ENCODE measurements around the gene C4A.
A peak's percentile ranks its signal among the peaks of the same experiment; 100 is the strongest.
"Not testable (repeated sequence)": the region's sequence is repeated elsewhere in the genome, so short reads cannot be mapped to it uniquely, and the experiment has no call there.

C4A gene

DNA sequence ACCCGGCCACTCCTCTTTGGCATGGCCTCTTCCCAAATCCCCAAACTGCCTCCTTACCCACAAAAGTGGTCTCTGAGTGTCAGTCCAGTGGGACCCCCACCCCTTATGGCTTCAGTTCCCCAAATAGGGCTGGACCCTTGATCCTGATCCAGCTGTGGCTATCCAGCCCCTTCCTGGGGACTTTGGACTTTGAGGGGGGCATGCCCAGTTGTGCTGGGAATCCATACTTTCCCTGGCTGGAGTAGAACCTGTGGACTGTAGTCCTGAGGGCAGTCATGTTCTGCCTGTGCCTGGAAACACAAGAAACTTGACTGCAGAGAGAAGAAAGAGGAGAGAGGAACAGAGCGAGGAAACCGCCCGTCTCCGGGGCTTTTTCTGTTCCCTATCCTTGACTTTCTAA is 55.3 kb downstream of the C4A start:
- DNase-seq: not testable (repeated sequence)

- not testable (repeated sequence) for DNase-seq
These were observed 56.0 kb downstream of the C4A start, which contains the start of gene CYP21A2 for GRCh38 chr6:32037598-32038524. Gene CYP21A2, plus strand, starts transcription at chr6:32038415. Its CDS starts 8 bp downstream, at chr6:32038423.

DNA sequence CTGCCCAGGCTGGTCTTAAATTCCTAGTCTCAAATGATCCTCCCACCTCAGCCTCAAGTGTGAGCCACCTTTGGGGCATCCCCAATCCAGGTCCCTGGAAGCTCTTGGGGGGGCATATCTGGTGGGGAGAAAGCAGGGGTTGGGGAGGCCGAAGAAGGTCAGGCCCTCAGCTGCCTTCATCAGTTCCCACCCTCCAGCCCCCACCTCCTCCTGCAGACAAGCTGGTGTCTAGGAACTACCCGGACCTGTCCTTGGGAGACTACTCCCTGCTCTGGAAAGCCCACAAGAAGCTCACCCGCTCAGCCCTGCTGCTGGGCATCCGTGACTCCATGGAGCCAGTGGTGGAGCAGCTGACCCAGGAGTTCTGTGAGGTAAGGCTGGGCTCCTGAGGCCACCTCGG is 57.0 kb downstream of the C4A start:
- not testable (repeated sequence) for DNase-seq

DNA sequence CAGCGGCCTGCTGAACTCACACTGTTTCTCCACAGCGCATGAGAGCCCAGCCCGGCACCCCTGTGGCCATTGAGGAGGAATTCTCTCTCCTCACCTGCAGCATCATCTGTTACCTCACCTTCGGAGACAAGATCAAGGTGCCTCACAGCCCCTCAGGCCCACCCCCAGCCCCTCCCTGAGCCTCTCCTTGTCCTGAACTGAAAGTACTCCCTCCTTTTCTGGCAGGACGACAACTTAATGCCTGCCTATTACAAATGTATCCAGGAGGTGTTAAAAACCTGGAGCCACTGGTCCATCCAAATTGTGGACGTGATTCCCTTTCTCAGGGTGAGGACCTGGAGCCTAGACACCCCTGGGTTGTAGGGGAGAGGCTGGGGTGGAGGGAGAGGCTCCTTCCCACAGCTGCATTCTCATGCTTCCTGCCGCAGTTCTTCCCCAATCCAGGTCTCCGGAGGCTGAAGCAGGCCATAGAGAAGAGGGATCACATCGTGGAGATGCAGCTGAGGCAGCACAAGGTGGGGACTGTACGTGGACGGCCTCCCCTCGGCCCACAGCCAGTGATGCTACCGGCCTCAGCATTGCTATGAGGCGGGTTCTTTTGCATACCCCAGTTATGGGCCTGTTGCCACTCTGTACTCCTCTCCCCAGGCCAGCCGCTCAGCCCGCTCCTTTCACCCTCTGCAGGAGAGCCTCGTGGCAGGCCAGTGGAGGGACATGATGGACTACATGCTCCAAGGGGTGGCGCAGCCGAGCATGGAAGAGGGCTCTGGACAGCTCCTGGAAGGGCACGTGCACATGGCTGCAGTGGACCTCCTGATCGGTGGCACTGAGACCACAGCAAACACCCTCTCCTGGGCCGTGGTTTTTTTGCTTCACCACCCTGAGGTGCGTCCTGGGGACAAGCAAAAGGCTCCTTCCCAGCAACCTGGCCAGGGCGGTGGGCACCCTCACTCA is 57.7 kb downstream of the C4A start:
- DNase-seq: not testable (repeated sequence)

DNA sequence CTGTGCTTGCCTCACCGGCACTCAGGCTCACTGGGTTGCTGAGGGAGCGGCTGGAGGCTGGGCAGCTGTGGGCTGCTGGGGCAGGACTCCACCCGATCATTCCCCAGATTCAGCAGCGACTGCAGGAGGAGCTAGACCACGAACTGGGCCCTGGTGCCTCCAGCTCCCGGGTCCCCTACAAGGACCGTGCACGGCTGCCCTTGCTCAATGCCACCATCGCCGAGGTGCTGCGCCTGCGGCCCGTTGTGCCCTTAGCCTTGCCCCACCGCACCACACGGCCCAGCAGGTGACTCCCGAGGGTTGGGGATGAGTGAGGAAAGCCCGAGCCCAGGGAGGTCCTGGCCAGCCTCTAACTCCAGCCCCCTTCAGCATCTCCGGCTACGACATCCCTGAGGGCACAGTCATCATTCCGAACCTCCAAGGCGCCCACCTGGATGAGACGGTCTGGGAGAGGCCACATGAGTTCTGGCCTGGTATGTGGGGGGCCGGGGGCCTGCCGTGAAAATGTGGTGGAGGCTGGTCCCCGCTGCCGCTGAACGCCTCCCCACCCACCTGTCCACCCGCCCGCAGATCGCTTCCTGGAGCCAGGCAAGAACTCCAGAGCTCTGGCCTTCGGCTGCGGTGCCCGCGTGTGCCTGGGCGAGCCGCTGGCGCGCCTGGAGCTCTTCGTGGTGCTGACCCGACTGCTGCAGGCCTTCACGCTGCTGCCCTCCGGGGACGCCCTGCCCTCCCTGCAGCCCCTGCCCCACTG is 58.6 kb downstream of the C4A start:
- not testable (repeated sequence) for DNase-seq

DNA sequence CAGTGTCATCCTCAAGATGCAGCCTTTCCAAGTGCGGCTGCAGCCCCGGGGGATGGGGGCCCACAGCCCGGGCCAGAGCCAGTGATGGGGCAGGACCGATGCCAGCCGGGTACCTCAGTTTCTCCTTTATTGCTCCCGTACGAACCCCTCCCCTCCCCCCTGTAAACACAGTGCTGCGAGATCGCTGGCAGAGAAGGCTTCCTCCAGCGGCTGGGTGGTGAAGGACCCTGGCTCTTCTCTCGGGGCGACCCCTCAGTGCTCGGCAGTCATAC is 59.1 kb downstream of the C4A start:
- DNase-seq: not testable (repeated sequence)

GRCh38 chr6:32041385-32041784 is 59.5 kb downstream of the C4A start:
- not testable (repeated sequence) for DNase-seq

- not testable (repeated sequence) for DNase-seq
These were observed 60.4 kb downstream of the C4A start for GRCh38 chr6:32042276-32042675.

DNA sequence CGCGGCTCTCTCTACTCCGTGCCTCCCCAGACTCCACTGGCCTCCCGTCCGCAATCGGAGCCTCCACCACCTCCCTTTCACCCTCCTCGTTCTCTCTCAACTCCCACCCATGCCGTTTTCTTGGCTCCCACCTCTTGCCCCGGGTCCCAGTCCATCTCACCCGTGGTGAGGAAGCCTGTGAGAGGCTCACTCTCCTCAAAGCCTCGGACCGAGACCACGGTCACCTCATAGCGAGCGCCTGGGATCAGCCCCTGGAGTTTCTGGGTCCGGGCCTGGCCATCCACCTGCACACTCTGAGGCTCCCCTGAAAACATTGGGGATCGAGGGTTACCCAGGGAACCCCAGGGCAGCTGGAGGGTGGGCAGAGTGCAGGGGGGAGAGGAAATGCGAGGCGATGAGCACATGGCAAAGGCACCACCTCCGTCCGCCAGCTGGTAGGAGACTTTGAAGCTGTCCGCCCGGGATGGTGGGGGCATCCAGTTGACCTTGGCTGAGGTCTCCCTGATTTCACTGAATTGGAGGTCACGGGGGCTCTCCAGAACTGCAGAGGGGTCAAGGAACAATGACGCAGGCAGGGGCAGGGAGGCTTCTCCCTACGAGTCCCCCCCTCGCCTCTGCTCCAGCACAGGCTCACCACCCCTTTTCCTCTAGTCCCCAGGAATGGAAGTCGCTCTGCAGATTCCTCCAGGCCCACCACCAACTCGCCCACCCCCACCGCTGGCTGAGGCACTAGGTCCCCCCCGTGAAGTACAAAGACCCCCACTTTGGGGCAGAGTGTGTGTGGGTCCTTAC is 61.9 kb downstream of the C4A start:
- DNase-seq: not testable (repeated sequence)

- DNase-seq: not testable (repeated sequence)
These were observed 63.1 kb downstream of the C4A start for GRCh38 chr6:32044916-32045315.

- no peak for DNase-seq
These were observed 64.1 kb downstream of the C4A start for GRCh38 chr6:32045811-32046449.

GRCh38 chr6:32046450-32047083 is 64.7 kb downstream of the C4A start:
- DNase-seq: no peak

GRCh38 chr6:32047084-32047478 is 65.2 kb downstream of the C4A start:
- DNase-seq: no peak

GRCh38 chr6:32047539-32047854 is 65.6 kb downstream of the C4A start:
- no peak for DNase-seq

- peak; percentile 29 for DNase-seq
These were observed 66.3 kb downstream of the C4A start for GRCh38 chr6:32047855-32048766.

- DNase-seq: not testable (repeated sequence)
These were observed 67.3 kb downstream of the C4A start for GRCh38 chr6:32049149-32049548.

DNA sequence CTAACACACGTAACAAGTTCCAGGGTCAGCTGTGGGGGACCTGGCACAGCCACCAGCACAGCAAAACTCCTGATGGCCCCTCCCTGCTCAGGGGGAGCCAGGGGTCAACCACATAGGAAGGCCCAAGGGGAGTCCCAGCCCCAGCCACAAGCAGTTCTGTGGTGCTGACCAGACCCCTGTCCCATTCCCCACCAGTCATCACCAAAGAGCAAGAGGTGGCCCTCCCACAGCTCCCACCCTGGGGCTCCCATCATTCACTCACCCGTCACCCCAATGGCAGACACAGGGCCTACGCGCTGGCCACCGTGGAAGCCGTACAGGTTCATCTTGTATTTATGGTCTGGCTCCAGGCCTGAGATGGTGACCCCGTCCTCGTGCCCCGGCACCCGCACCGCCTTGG is 67.9 kb downstream of the C4A start:
- not testable (repeated sequence) for DNase-seq

GRCh38 chr6:32050562-32050961 is 68.7 kb downstream of the C4A start:
- no peak for DNase-seq

Data from NCI-H1105 (cell line).